Uterus (tissue), 4 donors: ENCODE data around the gene ALLC. TPM values are rescaled to one million over a fixed set of nuclear protein-coding genes. Genes with fewer than 3 reads are reported as not detected.

ENCODE experiments used
- DNase-seq, 2 donors: peaks; one replicate each; pipeline ENCODE4 v3.0.0-alpha.2; 2019 to 2020
- H3K27ac ChIP-seq, 2 donors: fragments of 200-600 bp; sonication (generic); 1 replicate in 1 of 2; 2 replicates in 1 of 2; pipeline ENCODE4 v1.5.1; 2016 to 2018
- H3K27me3 ChIP-seq, 2 donors: fragments of 200-600 bp; sonication (generic); one replicate each; pipeline ENCODE4 v1.5.1; 2018 to 2019; ENCODE audit warnings: control low read depth in 1 of 2
- H3K36me3 ChIP-seq, 2 donors: fragments of 200-600 bp; sonication (generic); one replicate each; pipeline ENCODE4 v1.5.1; 2019; ENCODE audit warnings: control low read depth in 1 of 2
- H3K4me1 ChIP-seq, 2 donors: fragments of 200-600 bp; sonication (generic); one replicate each; pipeline ENCODE4 v1.5.1; 2018 to 2019; ENCODE audit warnings: control low read depth in 1 of 2
- H3K4me3 ChIP-seq, 2 donors: fragments of 200-600 bp; sonication (generic); 1 replicate in 1 of 2; 2 replicates in 1 of 2; pipeline ENCODE4 v1.5.1; 2018 to 2019; ENCODE audit warnings: mild to moderate bottlenecking in 1 of 2
- H3K9me3 ChIP-seq, 2 donors: fragments of 200-600 bp; sonication (generic); one replicate each; pipeline ENCODE4 v1.5.1; 2019; ENCODE audit warnings: control low read depth in 1 of 2
- CTCF ChIP-seq, 4 experiments: fragments of 200-600 bp in 2 of 4; fragments of 450-650 bp in 2 of 4; sonication (generic) in 2 of 4; IDR thresholded peaks; one replicate each; pipeline ENCODE4 v1.5.1; 2016 to 2019; ENCODE audit warnings: antibody characterized with exemption in 4 of 4, mild to moderate bottlenecking in 2 of 4, moderate library complexity in 1 of 4
- POLR2A ChIP-seq, 2 donors: fragments of 450-650 bp; IDR thresholded peaks; one replicate each; pipeline ENCODE4 v1.6.1; 2016; ENCODE audit warnings: antibody characterized with exemption in 2 of 2, mild to moderate bottlenecking in 1 of 2, moderate library complexity in 1 of 2
- intact Hi-C: fragments of 100-400 bp; cut with DNase I; formaldehyde crosslinking; loops from one replicate; pipeline ENCODE4 v1.15.1; 2023; ENCODE audit warnings: low total_unique reads
- total RNA-seq, 4 donors: library from RNA; depleted of rRNA in 3 of 4; stranded (reverse); fragments of >200 nt in 3 of 4; gene quantifications; one replicate each; pipeline versions ENCODE4 v1.1.0 to v1.2.4, GENCODE V29; 2014 to 2023
- donor health status: DM: yes; HTN: yes; CAD: no.

Gene ALLC
- total RNA-seq, 4 donors from 2014 or later, result not detected

GRCh38 chr2:3725002-3725401 lies 67.0 kb downstream of the ALLC start:
- H3K4me3 ChIP-seq, result no peak overlapping the region
- intact Hi-C loops, result no loop called here
- no peak overlapping the region for H3K27ac ChIP-seq
- no peaks in the 10 kb centered on the region for H3K36me3 ChIP-seq
- no peaks in the 10 kb centered on the region for H3K4me1 ChIP-seq
- DNase-seq, result no peak
- TF ChIP-seq CTCF (IDR thresholded peaks at IDR 0.05), result no peak
- TF ChIP-seq POLR2A (IDR thresholded peaks at IDR 0.05), result no peak
- H3K27me3 ChIP-seq, result no peaks in the 10 kb centered on the region
- H3K9me3 ChIP-seq, result no peaks in the 10 kb centered on the region

- no peak for DNase-seq
- H3K4me1 ChIP-seq, result no peaks in the 10 kb centered on the region
- no peak overlapping the region for H3K4me3 ChIP-seq
- H3K36me3 ChIP-seq, result no peaks in the 10 kb centered on the region
- no peaks in the 10 kb centered on the region for H3K27me3 ChIP-seq
- intact Hi-C loops, result no loop called here
- H3K9me3 ChIP-seq, result no peaks in the 10 kb centered on the region
- no peak for TF ChIP-seq POLR2A (IDR thresholded peaks at IDR 0.05)
- no peak for TF ChIP-seq CTCF (IDR thresholded peaks at IDR 0.05)
- H3K27ac ChIP-seq, result no peak overlapping the region
These were observed 67.7 kb downstream of the ALLC start for GRCh38 chr2:3725458-3726250.

- no peak overlapping the region for H3K4me3 ChIP-seq
These were observed 68.5 kb downstream of the ALLC start for GRCh38 chr2:3726511-3726910.

GRCh38 chr2:3727397-3728045 lies 69.5 kb downstream of the ALLC start:
- no peaks in the 10 kb centered on the region for H3K27me3 ChIP-seq
- H3K4me3 ChIP-seq, result peak overlapping the region in 1 of 2 donors; percentile 16
- no peaks in the 10 kb centered on the region for H3K9me3 ChIP-seq
- intact Hi-C loops, result no loop called here
- no peak for DNase-seq
- no peaks in the 10 kb centered on the region for H3K36me3 ChIP-seq
- no peak for TF ChIP-seq CTCF (IDR thresholded peaks at IDR 0.05)
- TF ChIP-seq POLR2A (IDR thresholded peaks at IDR 0.05), result no peak
- H3K4me1 ChIP-seq, result no peaks in the 10 kb centered on the region
- no peak overlapping the region for H3K27ac ChIP-seq

More at GRCh38 chr2:3726511-3726910, 68.5 kb downstream of the ALLC start:
- H3K4me1 ChIP-seq, result no peaks in the 10 kb centered on the region
- H3K9me3 ChIP-seq, result no peaks in the 10 kb centered on the region
- no peak for TF ChIP-seq POLR2A (IDR thresholded peaks at IDR 0.05)
- no peak for TF ChIP-seq CTCF (IDR thresholded peaks at IDR 0.05)
- intact Hi-C loops, result no loop called here
- H3K27ac ChIP-seq, result no peak overlapping the region
- H3K36me3 ChIP-seq, result no peaks in the 10 kb centered on the region
- DNase-seq, result no peak
- H3K27me3 ChIP-seq, result no peaks in the 10 kb centered on the region
